ENCODE measurements around the gene TPP2.

GRCh38 chr13:102645701-102646100 lies 48.9 kb downstream of the TPP2 start:
- TF ChIP-seq, protein P1, sequence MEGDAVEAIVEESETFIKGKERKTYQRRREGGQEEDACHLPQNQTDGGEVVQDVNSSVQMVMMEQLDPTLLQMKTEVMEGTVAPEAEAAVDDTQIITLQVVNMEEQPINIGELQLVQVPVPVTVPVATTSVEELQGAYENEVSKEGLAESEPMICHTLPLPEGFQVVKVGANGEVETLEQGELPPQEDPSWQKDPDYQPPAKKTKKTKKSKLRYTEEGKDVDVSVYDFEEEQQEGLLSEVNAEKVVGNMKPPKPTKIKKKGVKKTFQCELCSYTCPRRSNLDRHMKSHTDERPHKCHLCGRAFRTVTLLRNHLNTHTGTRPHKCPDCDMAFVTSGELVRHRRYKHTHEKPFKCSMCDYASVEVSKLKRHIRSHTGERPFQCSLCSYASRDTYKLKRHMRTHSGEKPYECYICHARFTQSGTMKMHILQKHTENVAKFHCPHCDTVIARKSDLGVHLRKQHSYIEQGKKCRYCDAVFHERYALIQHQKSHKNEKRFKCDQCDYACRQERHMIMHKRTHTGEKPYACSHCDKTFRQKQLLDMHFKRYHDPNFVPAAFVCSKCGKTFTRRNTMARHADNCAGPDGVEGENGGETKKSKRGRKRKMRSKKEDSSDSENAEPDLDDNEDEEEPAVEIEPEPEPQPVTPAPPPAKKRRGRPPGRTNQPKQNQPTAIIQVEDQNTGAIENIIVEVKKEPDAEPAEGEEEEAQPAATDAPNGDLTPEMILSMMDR (IDR thresholded peaks at IDR 0.05), result no peak
- TF ChIP-seq, protein P2, sequence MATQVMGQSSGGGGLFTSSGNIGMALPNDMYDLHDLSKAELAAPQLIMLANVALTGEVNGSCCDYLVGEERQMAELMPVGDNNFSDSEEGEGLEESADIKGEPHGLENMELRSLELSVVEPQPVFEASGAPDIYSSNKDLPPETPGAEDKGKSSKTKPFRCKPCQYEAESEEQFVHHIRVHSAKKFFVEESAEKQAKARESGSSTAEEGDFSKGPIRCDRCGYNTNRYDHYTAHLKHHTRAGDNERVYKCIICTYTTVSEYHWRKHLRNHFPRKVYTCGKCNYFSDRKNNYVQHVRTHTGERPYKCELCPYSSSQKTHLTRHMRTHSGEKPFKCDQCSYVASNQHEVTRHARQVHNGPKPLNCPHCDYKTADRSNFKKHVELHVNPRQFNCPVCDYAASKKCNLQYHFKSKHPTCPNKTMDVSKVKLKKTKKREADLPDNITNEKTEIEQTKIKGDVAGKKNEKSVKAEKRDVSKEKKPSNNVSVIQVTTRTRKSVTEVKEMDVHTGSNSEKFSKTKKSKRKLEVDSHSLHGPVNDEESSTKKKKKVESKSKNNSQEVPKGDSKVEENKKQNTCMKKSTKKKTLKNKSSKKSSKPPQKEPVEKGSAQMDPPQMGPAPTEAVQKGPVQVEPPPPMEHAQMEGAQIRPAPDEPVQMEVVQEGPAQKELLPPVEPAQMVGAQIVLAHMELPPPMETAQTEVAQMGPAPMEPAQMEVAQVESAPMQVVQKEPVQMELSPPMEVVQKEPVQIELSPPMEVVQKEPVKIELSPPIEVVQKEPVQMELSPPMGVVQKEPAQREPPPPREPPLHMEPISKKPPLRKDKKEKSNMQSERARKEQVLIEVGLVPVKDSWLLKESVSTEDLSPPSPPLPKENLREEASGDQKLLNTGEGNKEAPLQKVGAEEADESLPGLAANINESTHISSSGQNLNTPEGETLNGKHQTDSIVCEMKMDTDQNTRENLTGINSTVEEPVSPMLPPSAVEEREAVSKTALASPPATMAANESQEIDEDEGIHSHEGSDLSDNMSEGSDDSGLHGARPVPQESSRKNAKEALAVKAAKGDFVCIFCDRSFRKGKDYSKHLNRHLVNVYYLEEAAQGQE (IDR thresholded peaks at IDR 0.05; ENCODE audit: insufficient read depth in 1 of 2, low read depth in 2 of 2, low read length in 1 of 2), result no peak
- TF ChIP-seq POLR2AphosphoS5 (IDR thresholded peaks at IDR 0.05; ENCODE audit: low read depth, low read length) (no peak), SIN3A (IDR thresholded peaks at IDR 0.05; ENCODE audit: borderline replicate concordance, insufficient read depth, low read depth, low read length) (no peak), TCF7L2 (IDR thresholded peaks at IDR 0.05; ENCODE audit: low read depth, low read length) (no peak)

All from Panc1 (cell line).